Activated CD8-positive, alpha-beta memory T cell treated with anti-CD3 and anti-CD28 coated beads, Interleukin-2, amount 50 U/mL, for 48 hours (primary cell): ENCODE data around the gene FOXN4.

Experiments used
- DNase-seq: peaks from one replicate; pipeline ENCODE4 v3.0.0-alpha.2; 2020

FOXN4 gene

GRCh38 chr12:109278912-109279311, 30.2 kb downstream of the FOXN4 start:
- DNase-seq = no peak

- DNase-seq = no peak
Observed at GRCh38 chr12:109277899-109278762, 31.0 kb downstream of the FOXN4 start.

DNA sequence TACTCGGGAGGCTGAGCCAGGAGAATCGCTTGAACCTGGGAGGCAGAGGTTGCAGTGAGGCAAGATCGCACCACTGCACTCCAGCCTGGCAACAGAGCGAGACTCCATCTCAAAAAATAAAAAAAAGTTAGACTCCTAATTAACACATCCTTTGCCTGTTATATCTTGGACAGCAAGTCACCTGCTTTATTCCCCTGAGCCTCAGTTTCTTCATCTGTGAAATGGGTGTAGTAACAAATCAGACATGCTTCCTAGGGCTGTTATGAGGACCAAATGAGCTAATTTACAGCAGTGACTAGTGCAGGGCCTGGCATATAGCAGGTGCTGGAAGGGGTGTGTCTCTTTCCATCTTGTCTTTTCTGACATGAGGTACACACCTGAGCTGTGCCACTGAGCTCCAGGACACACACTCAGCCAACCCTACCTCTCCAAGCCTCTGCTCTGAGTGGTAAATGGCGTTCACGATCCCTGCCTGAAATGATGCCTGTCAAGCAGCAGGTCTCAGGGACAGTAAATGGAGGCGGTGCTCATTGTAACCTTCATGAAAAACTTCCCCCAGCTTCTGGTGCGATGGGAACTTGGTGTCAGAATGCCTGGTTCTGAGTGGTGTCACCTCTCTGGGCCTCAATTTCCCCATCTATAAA, 31.7 kb downstream of the FOXN4 start:
- no peak for DNase-seq

- no peak for DNase-seq
Observed at GRCh38 chr12:109276160-109276559, 32.9 kb downstream of the FOXN4 start.

- DNase-seq = no peak
Observed at GRCh38 chr12:109275173-109275572, 33.9 kb downstream of the FOXN4 start.

GRCh38 chr12:109274381-109274780, 34.7 kb downstream of the FOXN4 start:
- DNase-seq = no peak

- DNase-seq = no peak
Observed at GRCh38 chr12:109273354-109273753, 35.7 kb downstream of the FOXN4 start.

DNA sequence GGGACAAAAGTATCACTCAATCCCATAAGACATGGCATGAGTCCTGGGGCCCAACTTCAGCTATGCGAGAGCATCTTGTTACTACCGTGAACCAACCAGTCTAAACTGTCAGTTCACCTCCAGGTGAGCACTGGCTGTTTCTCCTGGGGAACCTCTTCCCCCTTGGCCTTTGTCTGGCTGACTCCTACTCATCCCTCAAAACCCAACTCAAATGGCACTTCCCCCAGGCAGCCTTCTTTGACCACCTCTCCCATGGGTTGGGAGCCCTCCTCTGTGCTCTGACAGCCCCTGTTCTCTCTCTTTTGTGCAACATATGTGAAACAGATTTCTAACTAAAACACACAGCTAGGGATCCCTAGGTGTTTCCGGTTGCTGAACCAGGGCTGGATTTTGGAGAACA, 37.7 kb downstream of the FOXN4 start:
- DNase-seq = no peak

DNA sequence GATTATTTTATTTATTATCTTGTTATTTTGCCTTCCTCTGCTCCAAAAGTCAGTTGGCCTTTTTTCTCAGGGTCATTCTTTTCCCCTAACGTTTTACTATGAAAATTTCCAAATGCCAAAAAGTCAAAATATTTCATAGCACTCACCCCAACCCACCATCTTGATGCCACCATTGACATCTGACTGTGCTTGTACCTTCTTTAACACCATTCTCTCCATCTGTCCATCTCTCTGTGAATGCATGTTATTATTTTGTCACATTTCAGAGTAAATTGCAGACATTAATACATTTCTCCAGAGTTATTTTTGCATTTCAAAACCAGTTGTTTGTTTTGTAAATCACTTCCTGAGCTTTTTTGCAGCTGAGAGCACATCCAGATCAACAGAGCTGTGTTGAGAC, 38.6 kb downstream of the FOXN4 start:
- no peak for DNase-seq

- DNase-seq = no peak
Observed at GRCh38 chr12:109269428-109269827, 39.7 kb downstream of the FOXN4 start.

GRCh38 chr12:109268896-109269295, 40.2 kb downstream of the FOXN4 start:
- no peak for DNase-seq

DNA sequence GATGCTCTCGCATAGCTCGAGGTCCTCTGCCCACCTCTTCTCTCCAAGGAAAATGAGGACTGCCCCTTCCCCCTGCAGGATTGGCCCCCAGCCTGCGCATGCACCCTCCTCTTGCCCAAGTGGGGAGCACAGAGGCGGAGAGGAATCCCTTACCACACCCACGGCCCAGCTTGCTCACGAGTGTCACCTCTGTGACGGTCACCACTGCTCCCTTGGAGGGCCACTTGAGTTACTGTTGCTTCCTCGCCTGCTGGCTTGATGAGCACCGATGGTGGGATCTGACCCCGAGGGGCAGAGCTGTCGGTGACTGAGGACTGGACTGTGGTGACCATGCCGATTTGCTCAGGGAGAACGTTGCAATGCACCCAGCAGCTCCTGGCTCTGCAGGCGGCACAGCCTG, 41.7 kb downstream of the FOXN4 start:
- DNase-seq = no peak

- DNase-seq = no peak
Observed at GRCh38 chr12:109266106-109266879, 42.8 kb downstream of the FOXN4 start.

- DNase-seq = no peak
Observed at GRCh38 chr12:109264943-109265650, 44.0 kb downstream of the FOXN4 start.

- DNase-seq = peak; percentile 82
Observed at GRCh38 chr12:109264095-109264942, 44.8 kb downstream of the FOXN4 start.

DNA sequence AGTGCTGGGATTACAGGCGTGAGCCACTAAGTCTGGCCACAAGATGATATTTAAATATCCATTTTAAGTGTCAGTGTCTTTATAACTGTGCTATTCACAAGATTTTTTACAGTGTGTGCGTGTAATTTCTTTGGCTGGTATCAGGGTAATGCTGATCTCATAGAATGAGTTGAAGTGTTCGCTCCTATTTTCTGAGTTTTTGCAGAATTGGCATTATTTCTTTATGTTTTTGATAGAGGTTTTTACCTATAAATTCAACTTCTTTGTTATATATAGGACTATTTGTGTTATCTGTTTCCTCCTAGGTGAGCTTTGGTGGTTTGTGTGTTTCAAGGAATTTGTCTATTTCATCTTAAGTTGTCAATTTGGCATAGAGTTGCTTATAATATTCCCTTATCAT, 45.6 kb downstream of the FOXN4 start:
- no peak for DNase-seq

DNA sequence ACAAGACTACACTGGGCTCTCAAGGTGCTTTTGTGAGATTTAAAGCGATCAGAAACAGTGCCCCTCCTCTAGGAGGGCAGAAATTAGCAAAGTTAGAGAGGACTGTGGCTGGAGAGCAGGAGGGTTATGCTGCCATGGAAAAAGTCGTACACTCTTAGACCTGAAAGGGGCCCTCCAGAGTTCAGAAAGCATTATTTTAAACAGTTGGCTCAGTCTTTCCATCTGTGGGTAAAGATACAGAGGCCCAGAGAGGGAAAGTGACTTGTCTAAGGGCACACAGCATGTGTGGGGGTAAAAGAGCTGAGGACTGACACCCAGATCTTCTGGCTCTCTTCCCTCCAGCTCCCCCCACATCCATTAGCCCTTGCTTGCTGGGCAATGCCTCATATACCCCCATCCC, 47.1 kb downstream of the FOXN4 start:
- no peak for DNase-seq

- no peak for DNase-seq
Observed at GRCh38 chr12:109261087-109261486, 48.0 kb downstream of the FOXN4 start.

DNA sequence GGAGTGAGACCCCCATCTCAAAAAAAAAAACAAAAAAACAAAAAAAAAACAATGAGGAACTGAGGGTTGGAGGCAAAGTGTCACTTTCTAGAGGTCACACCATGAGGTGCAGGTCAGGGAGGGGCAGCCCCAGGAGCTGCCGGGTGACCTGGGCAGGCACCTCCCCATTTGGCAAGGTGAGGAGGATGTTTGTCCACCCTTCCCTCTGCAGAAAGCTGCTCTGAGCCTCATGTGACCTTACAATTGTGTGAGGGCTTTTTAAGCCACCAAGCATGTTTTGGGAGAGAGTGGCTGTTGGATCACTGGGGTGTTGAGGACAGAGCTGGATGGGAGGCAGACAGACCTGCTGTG, 49.6 kb downstream of the FOXN4 start:
- DNase-seq = no peak

DNA sequence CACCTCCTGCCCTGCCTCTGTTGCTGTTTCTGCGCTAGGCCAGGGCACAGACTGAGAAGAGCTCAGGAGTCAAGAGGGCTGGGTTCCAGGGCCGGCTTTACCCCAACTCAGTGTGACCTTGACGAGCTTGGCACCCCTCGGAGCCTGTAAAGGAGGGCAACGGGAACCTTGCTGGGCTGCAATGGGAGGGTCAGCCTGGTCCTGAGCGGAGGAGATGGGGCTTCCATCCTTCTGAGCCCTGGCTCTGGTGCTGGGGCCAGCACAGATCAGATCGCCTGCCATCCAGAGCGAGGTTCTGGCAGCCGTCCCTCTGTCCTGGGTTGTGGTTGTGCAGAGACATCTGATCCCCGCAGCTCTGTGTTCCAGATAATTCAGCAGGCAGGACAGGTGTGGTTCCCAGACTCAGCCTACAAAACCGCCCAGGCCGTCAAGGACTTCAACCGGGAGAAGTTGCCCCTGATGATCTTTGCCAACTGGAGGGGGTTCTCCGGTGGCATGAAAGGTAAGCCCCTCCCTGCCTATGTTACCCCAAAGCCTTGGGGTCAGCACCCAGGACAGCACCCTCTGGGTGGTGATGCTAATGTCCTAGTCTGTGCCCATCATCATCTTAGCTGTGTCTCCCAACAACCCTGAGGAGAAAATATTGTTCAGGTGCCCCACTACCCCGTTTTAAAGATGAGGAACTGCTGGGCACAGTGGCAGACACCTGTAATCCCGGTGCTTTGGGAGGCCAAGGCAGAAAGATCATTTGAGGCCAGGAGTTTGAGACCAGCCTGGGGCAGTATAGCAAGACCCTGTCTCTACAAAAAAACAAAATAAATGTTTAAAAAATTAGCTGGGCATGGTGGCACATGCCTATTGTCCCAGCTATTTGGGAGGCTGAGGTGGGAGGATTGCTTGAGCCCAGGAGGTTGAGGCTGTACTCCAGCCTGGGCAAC, 50.2 kb downstream of the FOXN4 start:
- DNase-seq = no peak

GRCh38 chr12:109258201-109258600, 50.9 kb downstream of the FOXN4 start:
- no peak for DNase-seq
